Caco-2 (cell line): Measurements from ENCODE around the gene TENM3. TPM values are rescaled to one million over a fixed set of nuclear protein-coding genes. Genes with fewer than 3 reads are reported as not detected.

Source experiments
- BruUV-seq: library from RNA; stranded (reverse); fragments of 400-500 nt; replicated peaks from 2 replicates; lab custom pipeline; 2021; lab: Mats Ljungman, UMichigan
- CTCF ChIA-PET: fragments of 300-600 bp; sonication (Branson Sonifier 250); formaldehyde crosslinking; loops from one replicate; lab custom pipeline; 2022; ENCODE audit warnings: antibody characterized with exemption; lab: Charles Lee
- POLR2A ChIA-PET: fragments of 300-600 bp; sonication (Branson Sonifier 250); formaldehyde crosslinking; loops from one replicate; lab custom pipeline; 2022; ENCODE audit warnings: antibody characterized with exemption; lab: Charles Lee
- DNase-seq, 2 experiments: peaks; one replicate each; pipeline versions ENCODE4 v3.0.0 to v3.0.0-alpha.2; 2020 to 2022
- H3K27me3 ChIP-seq: replicated peaks from 2 replicates; pipeline ENCODE4 v1.6.0; 2011; ENCODE audit warnings: low read length; ENCODE audit not compliant: control insufficient read depth, insufficient read depth
- H3K36me3 ChIP-seq: 2 replicates; pipeline ENCODE4 v1.5.1; 2011; ENCODE audit warnings: low read length; ENCODE audit not compliant: control insufficient read depth, insufficient read depth
- H3K4me1 ChIP-seq: fragments of 250-450 bp; sonication (Bioruptor Pico); 2 replicates; pipeline ENCODE4 v1.5.1; 2020; ENCODE audit warnings: mild to moderate bottlenecking
- H3K4me3 ChIP-seq: 2 replicates; pipeline ENCODE4 v1.5.1; 2011; ENCODE audit warnings: low read depth, mild to moderate bottlenecking, control low read depth, low read length
- H3K9me3 ChIP-seq: fragments of 250-450 bp; sonication (Bioruptor Pico); 2 replicates; pipeline ENCODE4 v1.5.1; 2020; ENCODE audit warnings: mild to moderate bottlenecking, moderate library complexity
- H3K27ac Mint-ChIP-seq: one replicate; pipeline ENCODE4 v1.8.0; 2022; ENCODE audit warnings: mixed read lengths; ENCODE audit not compliant: unreplicated experiment
- H3K27me3 Mint-ChIP-seq: one replicate; pipeline ENCODE4 v1.8.0; 2022; ENCODE audit warnings: mixed read lengths; ENCODE audit not compliant: insufficient read depth, unreplicated experiment
- H3K36me3 Mint-ChIP-seq: one replicate; pipeline ENCODE4 v1.8.0; 2022; ENCODE audit warnings: mild to moderate bottlenecking, mixed read lengths; ENCODE audit not compliant: insufficient read depth, unreplicated experiment
- H3K4me1 Mint-ChIP-seq: one replicate; pipeline ENCODE4 v1.8.0; 2022; ENCODE audit warnings: low read depth, mixed read lengths; ENCODE audit not compliant: unreplicated experiment
- H3K4me3 Mint-ChIP-seq: one replicate; pipeline ENCODE4 v1.8.0; 2022; ENCODE audit warnings: mild to moderate bottlenecking, moderate library complexity, mixed read lengths; ENCODE audit not compliant: unreplicated experiment
- H3K9me3 Mint-ChIP-seq: one replicate; pipeline ENCODE4 v1.8.0; 2022; ENCODE audit warnings: mixed read lengths; ENCODE audit not compliant: unreplicated experiment
- CTCF ChIP-seq, 2 experiments: fragments of 200-600 bp in 1 of 2; IDR thresholded peaks; 1 replicate in 1 of 2; 2 replicates in 1 of 2; pipeline versions ENCODE4 v1.5.1 to v1.8.0; 2011 to 2022; ENCODE audit warnings: antibody characterized with exemption in 1 of 2, control low read depth in 1 of 2, inconsistent platforms in 1 of 2, low read depth in 1 of 2, low read length in 1 of 2, mild to moderate bottlenecking in 1 of 2, moderate library complexity in 1 of 2; ENCODE audit not compliant: insufficient read depth in 1 of 2, severe bottlenecking in 1 of 2, unreplicated experiment in 1 of 2
- intact Hi-C: fragments of 100-400 bp; cut with micrococcal nuclease; formaldehyde crosslinking; loops from one replicate; pipeline ENCODE4 v1.10.0; 2022; ENCODE audit not compliant: unreplicated experiment
- total RNA-seq: library from RNA; stranded (reverse); gene quantifications from 2 replicates; pipeline ENCODE4 v1.2.3, GENCODE V29; 2022

The TENM3 gene
- total RNA-seq, 1 experiment from 2014 or later: 94.7 TPM

GRCh38 chr4:182671231-182671630 lies 428.0 kb downstream of the TENM3 start:
- CTCF ChIA-PET: no interaction called here
- H3K36me3 Mint-ChIP-seq: peaks cover 18% of the 10 kb centered on the region
- DNase-seq: peak in 1 of 2 experiments; percentile 11
- no peaks in the 10 kb centered on the region for H3K9me3 ChIP-seq
- H3K27ac Mint-ChIP-seq: peak overlapping the region; percentile 5
- peaks cover 24% of the 10 kb centered on the region for H3K4me1 Mint-ChIP-seq
- H3K4me3 Mint-ChIP-seq: peak overlapping the region; percentile 6
- H3K36me3 ChIP-seq: no peaks in the 10 kb centered on the region
- H3K9me3 Mint-ChIP-seq: no peaks in the 10 kb centered on the region
- H3K4me3 ChIP-seq: no peak overlapping the region
- intact Hi-C loops: loop anchor here (1.0 kb wide), 1 partner anchor 9 kb away; no protein-coding TSS in a partner anchor
- BruUV-seq: no TSS peak
- H3K27me3 Mint-ChIP-seq: no peaks in the 10 kb centered on the region
- TF ChIP-seq CTCF (IDR thresholded peaks at IDR 0.05; ENCODE audit: insufficient read depth in 1 of 2, low read depth in 1 of 2, low read length in 1 of 2, severe bottlenecking in 1 of 2, unreplicated experiment in 1 of 2): no peak
- H3K4me1 ChIP-seq: peaks cover 20% of the 10 kb centered on the region
- no peaks in the 10 kb centered on the region for H3K27me3 ChIP-seq
- POLR2A ChIA-PET: no interaction called here

- Histone ChIP-seq H3K27me3 (no peaks in the 10 kb centered on the region), H3K36me3 (no peaks in the 10 kb centered on the region), H3K9me3 (no peaks in the 10 kb centered on the region), H3K4me1 (peaks cover 20% of the 10 kb centered on the region), H3K4me3 (no peak overlapping the region)
- CTCF ChIA-PET: no interaction called here
- peak overlapping the region; percentile 5 for H3K27ac Mint-ChIP-seq
- no peaks in the 10 kb centered on the region for H3K27me3 Mint-ChIP-seq
- no peak overlapping the region for H3K4me3 Mint-ChIP-seq
- POLR2A ChIA-PET: no interaction called here
- H3K4me1 Mint-ChIP-seq: peaks cover 24% of the 10 kb centered on the region
- TF ChIP-seq CTCF (IDR thresholded peaks at IDR 0.05; ENCODE audit: insufficient read depth in 1 of 2, low read depth in 1 of 2, low read length in 1 of 2, severe bottlenecking in 1 of 2, unreplicated experiment in 1 of 2): no peak
- intact Hi-C loops: loop anchor here (1.0 kb wide), 1 partner anchor 9 kb away; no protein-coding TSS in a partner anchor
- H3K9me3 Mint-ChIP-seq: no peaks in the 10 kb centered on the region
- BruUV-seq: no TSS peak
- H3K36me3 Mint-ChIP-seq: peaks cover 18% of the 10 kb centered on the region
- DNase-seq: no peak
These were observed 428.5 kb downstream of the TENM3 start for GRCh38 chr4:182671749-182672148.

- ChIA-PET POLR2A (no interaction called here), CTCF (no interaction called here)
- Mint-ChIP-seq H3K4me3 (no peak overlapping the region), H3K9me3 (no peaks in the 10 kb centered on the region), H3K27ac (no peak overlapping the region), H3K27me3 (no peaks in the 10 kb centered on the region), H3K4me1 (no peaks in the 10 kb centered on the region), H3K36me3 (peaks cover 36% of the 10 kb centered on the region)
- DNase-seq: no peak
- H3K9me3 ChIP-seq: no peaks in the 10 kb centered on the region
- H3K36me3 ChIP-seq: no peaks in the 10 kb centered on the region
- no peaks in the 10 kb centered on the region for H3K4me1 ChIP-seq
- H3K27me3 ChIP-seq: no peaks in the 10 kb centered on the region
- TF ChIP-seq CTCF (IDR thresholded peaks at IDR 0.05; ENCODE audit: insufficient read depth in 1 of 2, low read depth in 1 of 2, low read length in 1 of 2, severe bottlenecking in 1 of 2, unreplicated experiment in 1 of 2): no peak
- H3K4me3 ChIP-seq: no peak overlapping the region
- no TSS peak for BruUV-seq
- intact Hi-C loops: no loop called here
These were observed 435.4 kb downstream of the TENM3 start for GRCh38 chr4:182678590-182678989.
